ENCODE data around the gene MPP7. TPM values are rescaled to one million over a fixed set of nuclear protein-coding genes. Genes with fewer than 3 reads are reported as not detected.

MPP7 gene
- total and polyA plus RNA-seq, 2 donors (not counting 3 experiments of a cell fraction or from before 2014, with no cell fraction given), result 0.17 to 0.73 TPM

- H2AFZ ChIP-seq (ENCODE audit: low read depth, low read length), result no peak overlapping the region
- H3K4me2 ChIP-seq (ENCODE audit: insufficient read depth, low read length), result no peak overlapping the region
- DNase-seq (ENCODE audit: low read depth, low spot score), result no peak
- H4K20me1 ChIP-seq (replicated peaks; ENCODE audit: control insufficient read depth, extremely low read depth, insufficient read depth, low read length), result no peaks in the 10 kb centered on the region
- POLR2A ChIA-PET, result no interaction called here
- H3K27me3 ChIP-seq (ENCODE audit: control insufficient read depth in 2 of 2, insufficient read depth in 2 of 2, low read length in 2 of 2), result no peaks in the 10 kb centered on the region
- H3K9ac ChIP-seq (replicated peaks; ENCODE audit: extremely low read depth, insufficient read depth, low read length), result no peak overlapping the region
- dilution Hi-C loops (cut with MboI; ENCODE audit: extremely low pct_ligation_motif_present, low sequenced_read_pairs) (no loop called here), intact Hi-C loops (cut with micrococcal nuclease) (no loop called here)
- H3K36me3 ChIP-seq (ENCODE audit: control insufficient read depth in 2 of 2, extremely low read depth in 1 of 2, insufficient read depth in 2 of 2, low read length in 2 of 2), result no peaks in the 10 kb centered on the region
- H3K9me1 ChIP-seq (replicated peaks; ENCODE audit: control insufficient read depth, extremely low read depth, insufficient read depth, low read length), result no peaks in the 10 kb centered on the region
- H3K4me3 ChIP-seq (replicated peaks in 1 of 3; ENCODE audit: insufficient read depth in 1 of 3, low read depth in 1 of 3, low read length in 3 of 3), result no peak overlapping the region
- FAIRE-seq, result no peak
- H3K9me3 ChIP-seq (replicated peaks; ENCODE audit: control insufficient read depth, insufficient read depth, low read length), result no peaks in the 10 kb centered on the region
- H3K79me2 ChIP-seq (ENCODE audit: control insufficient read depth, insufficient read depth, low read length), result no peaks in the 10 kb centered on the region
- BruUV-seq (replicated peaks), result no TSS peak
- no peak overlapping the region for H3K27ac ChIP-seq (ENCODE audit: insufficient read depth, low read depth, low read length)
- CTCF ChIA-PET, result no interaction called here
- H3K4me1 ChIP-seq (ENCODE audit: control insufficient read depth, extremely low read depth, insufficient read depth, low read length), result no peaks in the 10 kb centered on the region
- TF ChIP-seq, protein P1, sequence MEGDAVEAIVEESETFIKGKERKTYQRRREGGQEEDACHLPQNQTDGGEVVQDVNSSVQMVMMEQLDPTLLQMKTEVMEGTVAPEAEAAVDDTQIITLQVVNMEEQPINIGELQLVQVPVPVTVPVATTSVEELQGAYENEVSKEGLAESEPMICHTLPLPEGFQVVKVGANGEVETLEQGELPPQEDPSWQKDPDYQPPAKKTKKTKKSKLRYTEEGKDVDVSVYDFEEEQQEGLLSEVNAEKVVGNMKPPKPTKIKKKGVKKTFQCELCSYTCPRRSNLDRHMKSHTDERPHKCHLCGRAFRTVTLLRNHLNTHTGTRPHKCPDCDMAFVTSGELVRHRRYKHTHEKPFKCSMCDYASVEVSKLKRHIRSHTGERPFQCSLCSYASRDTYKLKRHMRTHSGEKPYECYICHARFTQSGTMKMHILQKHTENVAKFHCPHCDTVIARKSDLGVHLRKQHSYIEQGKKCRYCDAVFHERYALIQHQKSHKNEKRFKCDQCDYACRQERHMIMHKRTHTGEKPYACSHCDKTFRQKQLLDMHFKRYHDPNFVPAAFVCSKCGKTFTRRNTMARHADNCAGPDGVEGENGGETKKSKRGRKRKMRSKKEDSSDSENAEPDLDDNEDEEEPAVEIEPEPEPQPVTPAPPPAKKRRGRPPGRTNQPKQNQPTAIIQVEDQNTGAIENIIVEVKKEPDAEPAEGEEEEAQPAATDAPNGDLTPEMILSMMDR (IDR thresholded peaks at IDR 0.05; ENCODE audit: extremely low read depth in 1 of 2, insufficient read depth in 1 of 2, low read depth in 1 of 2, low read length in 2 of 2), result no peak
- TF ChIP-seq, protein P2, sequence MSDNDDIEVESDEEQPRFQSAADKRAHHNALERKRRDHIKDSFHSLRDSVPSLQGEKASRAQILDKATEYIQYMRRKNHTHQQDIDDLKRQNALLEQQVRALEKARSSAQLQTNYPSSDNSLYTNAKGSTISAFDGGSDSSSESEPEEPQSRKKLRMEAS (IDR thresholded peaks at IDR 0.05; ENCODE audit: insufficient read depth, insufficient read length), result no peak
- no peak for TF ChIP-seq MYC (IDR thresholded peaks at IDR 0.05; ENCODE audit: low read depth, low read length)
- TF ChIP-seq JUN (IDR thresholded peaks at IDR 0.05; ENCODE audit: borderline replicate concordance, insufficient read depth, insufficient read length, low read depth), result no peak
- no peak for TF ChIP-seq GATA2 (IDR thresholded peaks at IDR 0.05; ENCODE audit: insufficient read depth, insufficient read length, low read depth, low read length)
- no peak for TF ChIP-seq FOS (IDR thresholded peaks at IDR 0.05; ENCODE audit: borderline replicate concordance, insufficient read depth, low read length)
- no peak for TF ChIP-seq POLR2AphosphoS5 (IDR thresholded peaks at IDR 0.05; ENCODE audit: insufficient read depth, low read depth, low read length)
- TF ChIP-seq POLR2A (IDR thresholded peaks at IDR 0.05; ENCODE audit: low read depth, low read length), result no peak
- TF ChIP-seq EZH2 (IDR thresholded peaks at IDR 0.05; ENCODE audit: borderline replicate concordance, low read depth, low read length, severe bottlenecking), result no peak
Measured at GRCh38 chr10:28343987-28344895, 41.4 kb upstream of the MPP7 start.

All from endothelial cell of umbilical vein (primary cell).